Measurements from ENCODE around the gene KRTAP15-1.

- TF ChIP-seq POLR2A (IDR thresholded peaks at IDR 0.05) (no peak), EP300 (IDR thresholded peaks at IDR 0.05) (no peak)
- TF ChIP-seq, protein P1, sequence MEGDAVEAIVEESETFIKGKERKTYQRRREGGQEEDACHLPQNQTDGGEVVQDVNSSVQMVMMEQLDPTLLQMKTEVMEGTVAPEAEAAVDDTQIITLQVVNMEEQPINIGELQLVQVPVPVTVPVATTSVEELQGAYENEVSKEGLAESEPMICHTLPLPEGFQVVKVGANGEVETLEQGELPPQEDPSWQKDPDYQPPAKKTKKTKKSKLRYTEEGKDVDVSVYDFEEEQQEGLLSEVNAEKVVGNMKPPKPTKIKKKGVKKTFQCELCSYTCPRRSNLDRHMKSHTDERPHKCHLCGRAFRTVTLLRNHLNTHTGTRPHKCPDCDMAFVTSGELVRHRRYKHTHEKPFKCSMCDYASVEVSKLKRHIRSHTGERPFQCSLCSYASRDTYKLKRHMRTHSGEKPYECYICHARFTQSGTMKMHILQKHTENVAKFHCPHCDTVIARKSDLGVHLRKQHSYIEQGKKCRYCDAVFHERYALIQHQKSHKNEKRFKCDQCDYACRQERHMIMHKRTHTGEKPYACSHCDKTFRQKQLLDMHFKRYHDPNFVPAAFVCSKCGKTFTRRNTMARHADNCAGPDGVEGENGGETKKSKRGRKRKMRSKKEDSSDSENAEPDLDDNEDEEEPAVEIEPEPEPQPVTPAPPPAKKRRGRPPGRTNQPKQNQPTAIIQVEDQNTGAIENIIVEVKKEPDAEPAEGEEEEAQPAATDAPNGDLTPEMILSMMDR (IDR thresholded peaks at IDR 0.05), result no peak
These were observed 46.1 kb downstream of the KRTAP15-1 start for GRCh38 chr21:30486180-30486579.

All from stomach (tissue), 4 donors.